Measurements from ENCODE around the gene SYT3.

Gene SYT3

DNA sequence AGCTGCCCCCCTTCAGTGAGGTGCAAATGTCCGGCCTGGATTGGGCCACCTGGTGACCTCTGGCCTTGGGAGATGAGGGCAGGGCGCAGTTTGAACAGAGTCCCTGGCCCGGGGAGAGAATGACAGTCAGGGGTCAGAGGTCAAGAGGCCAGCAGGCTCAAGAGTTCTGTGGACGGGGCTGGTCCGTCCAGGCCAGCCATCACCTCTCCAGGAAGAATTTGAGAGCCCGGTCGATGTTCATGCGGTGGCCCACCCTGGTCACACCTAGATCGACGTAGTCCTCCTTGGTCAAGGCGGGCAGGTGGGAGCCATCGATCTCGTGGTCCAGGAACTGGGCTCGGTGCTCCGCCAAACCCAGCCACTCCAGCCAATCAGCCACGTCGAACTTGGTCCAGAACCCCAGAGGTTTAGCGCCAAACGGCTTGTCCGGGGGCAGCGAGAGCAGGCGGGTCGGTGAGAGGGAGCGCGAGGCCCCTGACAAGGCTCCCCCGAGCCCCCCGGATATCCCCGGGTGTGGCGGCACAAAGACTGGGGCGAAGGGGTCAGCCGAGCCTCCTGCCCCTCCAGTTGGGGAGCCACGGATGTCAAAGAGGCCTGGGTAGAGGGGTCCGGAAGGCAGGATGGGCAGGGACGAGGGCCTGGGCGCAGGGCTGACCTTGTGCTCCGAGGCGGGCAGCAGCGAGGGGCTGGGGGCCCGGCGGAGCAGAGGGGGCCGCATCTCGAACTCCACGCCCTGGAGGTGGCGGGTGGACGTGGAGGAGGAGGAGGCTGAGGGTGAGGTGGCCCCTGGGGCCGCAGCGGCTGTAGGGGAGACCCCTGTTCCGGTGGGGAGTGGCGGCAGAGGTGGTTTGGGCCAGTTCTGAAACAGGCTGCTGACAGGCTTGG lies 22.3 kb upstream of the SYT3 start:
- DNase-seq = no peak

DNA sequence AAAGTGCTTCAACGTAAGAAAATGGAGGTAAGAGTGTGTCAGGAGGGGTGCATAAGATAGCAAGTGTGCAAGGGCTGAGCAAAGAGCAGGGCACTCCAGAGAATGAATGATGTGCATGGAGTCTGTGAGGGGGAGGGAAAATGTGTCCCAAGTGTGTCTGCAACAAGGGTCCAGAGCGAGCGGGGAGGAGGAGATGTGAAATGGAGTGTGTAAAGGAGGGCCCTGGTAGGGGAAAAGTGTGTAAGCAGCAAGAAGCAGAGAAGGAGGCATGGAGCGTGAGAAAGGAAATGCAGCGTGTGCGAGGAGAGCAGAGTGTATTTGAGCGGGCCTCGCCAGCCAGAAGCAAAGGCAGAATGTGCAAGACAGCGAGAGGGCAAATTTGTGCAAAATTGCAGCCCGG lies 21.3 kb upstream of the SYT3 start:
- no peak for DNase-seq

DNA sequence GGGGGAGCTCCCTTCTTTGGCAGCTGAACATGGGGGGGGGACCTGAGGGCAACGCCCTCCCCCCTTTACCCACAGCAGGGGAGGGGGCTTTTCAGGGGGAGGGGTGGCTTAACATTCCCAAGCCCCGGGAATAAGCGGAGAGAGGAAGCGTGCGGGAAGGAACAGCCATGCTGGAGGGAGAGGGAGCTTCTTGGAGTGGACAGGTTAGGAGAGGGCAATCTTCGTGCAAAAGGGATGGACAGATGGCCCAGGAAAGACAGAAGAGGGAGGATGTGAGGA lies 20.3 kb upstream of the SYT3 start:
- no peak for DNase-seq

DNA sequence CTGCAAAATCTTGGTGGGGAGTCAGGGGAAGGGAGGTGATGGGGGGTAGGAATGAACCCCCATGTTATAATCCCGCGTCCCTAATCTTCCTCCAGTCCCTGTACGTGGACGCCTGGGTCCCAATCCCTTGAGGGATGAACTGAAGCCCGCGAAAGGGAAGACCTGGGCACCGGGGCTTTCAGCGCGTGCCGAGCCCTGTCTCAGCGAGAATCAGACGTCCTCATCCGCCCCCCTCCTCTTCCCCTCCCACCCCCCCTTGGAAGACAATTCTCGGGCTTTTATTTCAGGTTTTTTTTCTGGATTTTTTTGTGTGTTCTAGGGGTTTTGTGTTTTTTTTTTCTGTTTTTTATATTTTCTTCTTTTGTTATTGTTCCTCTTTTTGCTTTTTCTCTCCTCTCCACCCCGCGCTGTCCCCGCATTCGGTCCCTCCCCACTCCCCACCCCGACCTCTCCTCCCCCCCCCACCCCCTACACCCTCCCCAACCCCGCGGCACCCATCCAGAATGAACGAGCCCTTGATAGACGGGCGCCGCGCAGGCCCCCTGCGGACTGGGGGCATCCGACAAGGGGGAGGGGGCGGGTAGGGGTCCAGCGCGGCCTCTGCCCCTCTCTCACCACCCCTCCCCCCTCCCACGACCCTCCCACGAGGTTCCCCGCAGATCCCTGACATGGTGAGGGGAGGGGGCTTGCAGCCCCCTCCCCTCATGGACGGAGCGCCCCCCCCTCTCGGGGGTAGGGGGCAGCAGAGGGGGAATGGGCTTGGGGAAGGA lies 19.8 kb upstream of the SYT3 start:
- DNase-seq = no peak

DNA sequence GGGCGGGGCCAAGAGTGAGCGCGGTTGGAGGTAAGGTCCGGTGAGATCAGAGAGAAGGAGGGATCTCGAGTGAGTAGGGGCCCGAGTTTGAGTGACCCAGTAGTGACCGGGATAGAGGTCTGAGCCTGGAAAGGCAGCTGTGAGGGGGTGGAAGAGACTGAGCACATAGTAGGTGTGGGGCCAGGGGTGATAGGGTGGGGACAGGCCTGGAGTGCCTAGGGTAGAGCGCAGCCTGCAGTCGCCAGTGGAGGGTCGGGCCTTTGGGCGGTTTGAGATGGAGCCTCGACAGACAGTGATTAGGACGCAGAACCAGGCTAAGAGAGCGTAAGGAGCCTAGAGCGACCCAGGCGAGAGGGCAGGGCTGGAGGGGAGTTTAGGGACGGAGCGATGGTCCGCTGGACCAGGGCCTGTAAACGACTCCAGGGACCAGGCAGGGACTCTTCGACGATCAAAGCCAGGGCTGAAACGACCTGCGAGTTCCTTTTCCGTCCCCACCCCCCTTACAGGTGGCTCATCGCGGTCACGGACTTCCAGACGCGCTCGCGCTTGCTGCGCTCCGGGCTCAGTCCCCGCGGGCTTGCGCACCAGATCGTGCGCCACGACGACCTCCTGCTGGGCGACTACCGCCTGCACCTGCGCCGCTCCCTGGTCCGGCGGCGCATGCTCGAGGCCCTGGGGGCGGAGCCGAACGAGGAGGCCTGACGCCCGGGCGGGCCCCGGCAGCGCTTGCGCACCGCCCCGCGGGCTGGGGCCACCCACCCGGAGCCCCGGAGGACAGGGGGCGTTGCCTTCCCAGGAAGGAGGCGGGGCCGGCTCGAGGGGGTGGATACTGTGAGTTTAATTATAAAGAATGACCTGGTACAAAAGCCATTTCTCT lies 19.0 kb upstream of the SYT3 start:
- peak; percentile 50 for DNase-seq

DNA sequence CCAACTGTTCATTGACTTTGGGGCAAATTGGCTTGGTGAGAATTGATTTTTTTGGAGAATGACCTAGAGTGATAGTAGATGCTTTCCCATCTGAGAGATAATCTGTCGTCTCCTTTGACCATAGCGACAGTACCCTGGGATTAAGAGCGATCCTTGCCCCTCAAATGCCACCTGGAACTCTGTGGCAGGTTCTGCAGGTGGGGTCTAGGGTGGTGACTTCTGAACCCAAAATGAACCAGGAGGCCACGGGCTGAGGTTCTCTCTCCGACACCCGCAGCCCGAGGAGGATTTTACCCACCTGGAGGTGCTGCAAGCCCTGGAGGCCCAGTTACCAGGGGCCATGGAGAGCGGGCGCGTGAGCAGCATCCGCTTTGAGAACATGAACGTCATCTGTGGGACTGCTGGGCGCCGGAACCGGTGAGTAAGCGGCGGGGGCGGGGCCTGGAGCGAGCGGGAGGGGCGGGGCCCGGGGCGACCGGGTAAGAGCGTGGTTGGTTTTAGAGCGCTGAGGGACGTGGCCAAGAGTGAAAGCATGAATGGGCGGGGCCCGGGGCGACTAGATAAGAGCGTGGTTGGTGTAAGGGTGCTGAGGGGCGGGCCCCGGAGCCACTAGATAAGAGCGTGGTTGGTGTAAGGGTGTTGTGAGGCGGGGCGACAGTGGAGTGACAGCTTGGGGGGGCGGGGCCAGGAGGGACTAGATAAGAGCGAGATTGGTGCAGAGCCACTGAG lies 18.2 kb upstream of the SYT3 start:
- DNase-seq = peak; percentile 64

DNA sequence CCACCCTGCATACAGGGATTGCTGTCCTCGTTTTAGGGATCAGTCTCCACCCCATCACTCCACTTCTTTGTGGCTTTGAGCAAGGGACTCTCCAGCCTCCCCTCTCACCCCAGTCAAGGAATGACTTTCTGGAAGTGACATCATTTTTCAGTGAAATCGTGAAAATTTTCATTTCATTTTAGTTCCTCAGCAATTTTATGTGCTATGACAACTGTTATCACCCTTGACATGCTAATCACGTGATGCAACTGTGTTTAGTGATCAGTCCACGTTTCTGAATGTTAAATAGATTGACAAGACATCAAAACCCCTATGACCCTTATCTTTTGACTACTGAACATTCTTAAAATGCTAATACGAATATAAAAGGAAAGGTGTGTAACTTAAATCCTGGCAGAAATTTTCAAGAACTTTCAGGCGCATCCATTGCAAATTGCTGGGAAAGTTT lies 17.6 kb upstream of the SYT3 start:
- DNase-seq = no peak

DNA sequence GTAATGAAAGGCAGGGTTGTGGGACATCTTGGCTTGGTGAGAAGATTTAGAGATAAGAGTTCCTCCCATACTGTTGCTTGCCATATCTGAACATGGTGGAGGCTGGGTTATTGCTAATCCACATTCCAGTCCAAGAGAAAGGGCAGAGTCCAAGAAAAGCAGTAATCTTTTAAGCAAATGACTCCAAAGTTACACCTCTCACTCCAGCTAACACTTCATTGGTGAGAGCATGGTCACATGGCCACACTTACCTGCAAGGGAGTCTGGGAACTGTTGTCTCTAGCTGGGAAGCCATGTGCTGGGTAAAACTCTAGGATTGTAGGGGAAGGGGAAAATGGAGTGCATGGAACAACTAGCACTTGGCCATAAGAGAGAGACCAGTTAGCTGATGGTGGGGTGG lies 15.2 kb upstream of the SYT3 start:
- no peak for DNase-seq

DNA sequence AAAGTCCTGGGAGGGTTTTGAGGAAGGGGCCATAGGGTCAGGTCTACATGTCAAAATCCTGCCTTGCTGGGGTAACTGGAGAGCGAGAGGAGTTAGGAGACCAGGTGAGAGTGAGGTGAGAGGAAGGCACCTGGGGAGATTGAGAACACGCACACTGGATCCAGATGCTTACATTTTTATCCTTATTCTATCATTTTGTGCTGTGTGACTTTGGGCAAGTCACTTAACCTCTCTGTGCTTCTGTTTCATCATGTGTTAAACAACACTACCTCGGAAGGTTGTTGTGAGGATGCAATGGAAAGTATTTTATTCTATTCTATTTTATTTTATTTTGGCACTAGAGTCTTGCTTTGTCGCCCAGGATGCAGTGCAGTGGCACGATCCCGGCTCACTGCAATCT lies 13.0 kb upstream of the SYT3 start:
- DNase-seq = no peak

DNA sequence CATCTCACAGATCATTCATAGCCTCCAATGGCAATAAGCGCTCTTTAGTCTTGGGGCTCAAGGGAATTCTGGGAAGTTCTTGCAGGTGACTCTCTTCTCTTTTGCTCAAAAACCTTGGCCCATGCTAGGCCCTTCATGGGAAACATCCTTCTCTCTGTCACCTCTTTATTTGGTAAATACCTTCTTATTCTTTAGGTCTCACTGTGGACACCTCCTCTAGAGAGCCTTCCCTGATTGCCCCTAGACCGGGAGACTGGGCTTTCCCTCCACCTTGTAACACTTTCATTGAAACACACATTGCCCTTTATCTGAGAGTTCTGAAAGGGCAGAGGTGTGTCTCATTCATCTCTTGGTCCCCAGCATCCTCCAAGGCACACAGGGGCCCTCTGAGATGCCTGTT lies 11.5 kb upstream of the SYT3 start:
- no peak for DNase-seq

DNA sequence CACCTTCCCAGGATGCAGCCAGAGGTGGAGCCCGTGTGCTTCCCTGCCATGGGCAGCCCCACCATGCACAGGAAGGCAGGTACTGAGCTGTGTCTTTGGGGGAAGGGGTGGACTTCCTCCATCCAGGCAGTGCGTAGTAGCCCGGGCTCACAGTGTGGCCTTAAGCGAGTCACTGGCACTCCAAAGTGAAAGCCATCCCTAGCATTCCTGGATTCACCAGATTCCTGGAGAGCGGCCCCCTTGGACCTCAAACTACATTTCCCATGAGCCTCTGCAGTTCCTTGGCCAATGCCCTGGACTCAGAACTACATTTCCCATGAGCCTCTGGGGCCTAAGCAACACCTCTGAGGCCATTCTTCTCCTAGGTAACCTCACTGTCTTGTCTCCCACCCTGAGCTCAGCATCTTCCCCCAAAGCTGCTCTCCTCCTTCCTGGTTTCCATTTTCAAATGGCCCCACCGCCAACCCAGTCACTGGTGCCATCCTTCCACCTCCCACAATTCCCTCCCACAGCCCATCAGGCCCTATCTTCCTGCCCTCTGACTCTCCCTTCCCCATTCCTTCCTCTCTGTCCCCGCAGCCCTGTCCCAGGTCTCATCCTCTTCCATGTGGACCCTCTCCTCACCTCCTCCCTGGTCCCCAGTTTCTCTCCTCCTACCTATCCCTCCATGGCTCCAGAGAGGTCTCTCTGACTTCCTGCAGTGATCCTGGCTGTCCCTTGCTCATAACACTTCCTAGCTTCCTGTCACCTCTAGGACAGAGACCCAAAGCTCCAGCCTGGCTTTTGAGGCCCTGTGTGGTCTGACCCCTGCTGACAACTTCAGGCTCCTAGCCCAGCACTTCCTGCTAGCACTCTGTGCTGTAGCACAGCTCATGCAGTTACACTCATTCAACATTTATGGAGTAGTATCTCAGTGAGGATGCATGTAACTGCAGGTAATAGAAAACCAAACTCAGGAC lies 10.0 kb upstream of the SYT3 start, which contains the start of gene C19orf81:
Gene C19orf81 (plus strand): TSS at position 13 of the 959 bp plus-strand sequence. CDS start 0 bp downstream, at position 13.
- DNase-seq = no peak

DNA sequence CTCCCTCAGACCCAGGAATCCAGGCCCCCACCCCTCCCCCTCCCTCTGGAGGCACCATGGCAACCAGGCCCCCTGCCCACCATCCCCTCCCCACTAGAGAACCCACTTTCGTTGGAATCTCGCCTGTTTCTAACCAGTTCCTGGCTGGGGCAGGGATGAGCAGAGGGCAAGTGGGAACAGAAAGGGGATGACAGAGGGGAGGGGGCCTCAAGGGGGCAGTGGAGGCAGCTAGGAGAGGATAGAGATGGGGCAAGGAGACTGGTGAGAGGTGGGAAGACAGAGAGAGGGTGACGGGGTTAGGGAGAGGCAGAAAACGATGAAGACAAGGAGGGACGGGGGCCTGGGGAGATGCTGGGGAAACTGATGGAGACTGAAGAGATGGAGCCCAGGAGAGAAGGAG lies 9.0 kb upstream of the SYT3 start:
- DNase-seq = no peak

DNA sequence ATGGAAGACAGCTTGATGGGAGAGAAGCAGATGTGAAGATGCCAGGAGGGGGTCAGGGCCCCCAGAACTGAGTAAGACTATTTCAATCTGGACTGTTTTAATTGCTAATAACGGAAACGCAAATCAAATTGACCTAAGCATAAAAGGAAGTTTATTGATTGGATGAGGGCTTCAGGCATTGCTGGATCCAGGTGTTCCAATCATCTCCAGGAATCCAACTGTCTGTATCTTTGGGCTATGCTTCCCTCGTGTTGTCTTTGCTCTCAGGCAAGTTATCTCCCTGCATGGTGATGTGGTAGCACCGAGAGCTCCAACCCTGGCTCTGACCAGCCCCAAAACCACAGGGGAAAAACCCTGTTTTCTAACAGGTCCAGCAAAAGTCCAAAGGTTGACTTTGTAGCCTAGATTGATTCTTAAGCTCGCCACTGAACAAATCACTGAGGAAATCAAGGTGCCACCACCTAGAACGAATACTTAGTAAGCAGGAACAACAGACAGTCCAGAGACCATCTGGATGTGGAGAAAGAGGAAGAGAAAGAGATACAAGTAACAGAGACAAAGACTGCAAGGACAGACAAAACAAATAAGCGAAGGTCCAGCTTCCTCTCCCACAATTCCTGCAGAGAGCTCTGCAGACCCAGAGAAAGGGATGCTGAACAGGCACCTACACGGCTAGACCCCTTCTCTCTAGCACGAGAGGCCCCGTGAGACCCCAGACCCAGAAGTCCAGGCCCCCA lies 8.4 kb upstream of the SYT3 start:
- DNase-seq = no peak

DNA sequence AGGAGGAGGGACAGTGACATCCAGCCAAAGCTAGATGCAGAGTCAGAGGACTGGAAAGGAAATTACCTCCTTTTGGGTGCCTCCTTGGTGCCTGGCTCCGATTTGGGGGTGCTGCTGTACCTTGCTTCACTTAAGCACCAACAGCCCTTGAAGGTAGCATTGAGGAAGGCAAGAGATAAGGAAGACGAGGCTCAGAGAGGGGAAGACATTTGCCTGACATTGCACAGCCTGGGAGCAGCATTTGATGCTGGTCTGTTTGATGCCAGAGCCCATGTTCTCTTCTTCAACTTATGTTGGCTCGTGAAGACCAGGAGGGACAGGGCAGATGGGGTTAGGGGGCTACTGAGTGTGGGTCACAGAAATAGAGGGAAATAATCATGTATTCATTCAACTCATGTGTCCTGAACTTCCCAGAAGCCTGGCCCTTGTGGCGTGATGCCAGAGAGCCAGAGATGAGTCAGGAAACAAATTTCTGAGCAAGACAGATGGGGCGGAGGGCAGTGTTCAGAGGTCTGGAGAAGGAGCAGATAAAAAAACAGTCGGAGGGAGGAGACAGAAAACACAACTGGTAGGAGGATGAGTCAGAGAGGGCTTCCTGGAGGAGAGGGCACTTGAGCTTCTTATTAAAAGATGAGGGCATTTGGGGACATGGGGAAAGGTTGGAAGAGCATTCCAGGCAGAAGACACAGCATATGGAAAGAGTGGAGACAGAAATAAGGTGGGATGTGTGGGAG lies 6.6 kb upstream of the SYT3 start:
- DNase-seq = no peak

DNA sequence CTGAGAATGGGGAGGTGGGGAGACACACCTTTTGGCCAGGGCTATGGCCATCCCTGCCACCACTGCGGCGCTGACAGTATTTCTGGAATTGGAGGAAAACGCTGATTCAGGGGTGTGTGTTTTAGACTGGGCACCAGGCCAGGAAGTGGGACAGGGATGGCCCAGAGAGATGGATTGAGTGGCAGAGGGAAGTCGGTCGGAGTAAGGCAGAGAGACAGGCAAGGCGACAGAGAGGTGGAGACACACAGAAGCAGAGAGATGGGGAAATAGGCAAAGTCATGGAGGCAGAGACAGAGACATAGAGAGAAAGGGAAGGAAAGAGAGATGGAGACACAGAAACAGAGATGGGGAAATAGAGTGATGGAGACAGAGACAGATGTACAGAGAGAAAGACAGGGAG lies 5.4 kb upstream of the SYT3 start:
- DNase-seq = no peak

DNA sequence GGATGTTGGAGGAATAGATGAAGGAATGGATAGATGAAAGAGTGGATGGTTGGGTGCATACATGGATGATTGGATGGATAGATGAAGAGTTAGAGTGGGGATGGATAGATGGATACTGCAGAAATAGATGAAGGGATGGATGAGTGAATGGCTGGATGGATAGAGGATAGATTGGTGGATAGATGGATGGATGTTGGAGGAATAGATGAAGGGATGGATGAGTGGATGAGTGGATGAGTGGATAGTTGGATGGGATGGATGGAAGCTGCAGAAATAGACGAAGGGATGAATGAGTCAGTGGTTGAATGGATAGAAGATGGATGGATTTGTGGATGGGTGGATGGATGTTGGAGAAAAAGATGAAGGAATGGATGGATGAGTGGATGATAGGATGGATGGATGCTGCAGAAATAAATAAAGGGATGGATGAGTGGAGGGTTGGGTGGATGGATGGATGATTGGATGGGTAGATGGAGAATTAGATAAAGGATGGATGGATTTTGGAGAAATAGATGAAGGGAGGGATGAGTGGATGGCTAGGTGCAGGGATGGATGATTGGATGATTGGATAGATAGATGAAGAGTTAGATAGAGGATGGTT lies 4.7 kb upstream of the SYT3 start:
- no peak for DNase-seq

DNA sequence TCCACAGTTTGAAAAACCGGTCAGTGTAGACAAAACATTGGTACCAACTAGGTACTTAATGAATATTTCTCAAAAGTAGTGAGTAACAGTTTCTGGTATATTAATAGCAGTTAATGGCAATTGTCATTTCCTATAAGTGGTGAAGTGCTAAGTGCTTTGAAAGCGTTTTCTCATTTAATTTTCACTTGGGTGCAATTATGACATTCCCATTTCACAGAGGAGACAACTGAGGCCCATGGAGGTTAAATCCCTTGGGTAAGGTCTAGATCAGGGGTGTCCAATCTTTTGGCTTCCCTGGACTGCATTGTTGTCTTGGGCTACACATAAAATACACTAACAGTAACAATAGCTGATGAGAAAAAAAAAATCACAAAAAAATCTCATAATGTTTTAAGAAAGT lies 687 bp upstream of the SYT3 start:
- DNase-seq = no peak

DNA sequence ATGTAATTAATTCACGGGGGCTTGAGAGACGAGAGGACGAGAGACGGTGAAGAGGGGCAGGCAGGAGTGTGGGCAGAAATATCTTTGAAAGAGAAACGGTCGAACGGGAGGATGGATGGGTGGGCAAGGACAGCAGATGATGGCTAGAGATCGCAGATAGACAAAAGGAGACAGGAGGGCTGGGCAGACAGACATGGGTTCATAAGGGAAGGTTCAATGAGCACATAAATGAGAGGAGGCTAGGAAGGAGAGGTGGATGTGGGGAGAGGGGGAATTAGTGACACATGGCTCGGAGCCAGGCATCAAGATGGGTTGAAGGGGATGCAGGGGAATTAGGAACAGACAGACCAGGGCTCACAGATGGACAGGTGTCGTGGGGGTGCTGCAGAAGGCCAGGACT lies 1.1 kb downstream of the SYT3 start:
- no peak for DNase-seq

DNA sequence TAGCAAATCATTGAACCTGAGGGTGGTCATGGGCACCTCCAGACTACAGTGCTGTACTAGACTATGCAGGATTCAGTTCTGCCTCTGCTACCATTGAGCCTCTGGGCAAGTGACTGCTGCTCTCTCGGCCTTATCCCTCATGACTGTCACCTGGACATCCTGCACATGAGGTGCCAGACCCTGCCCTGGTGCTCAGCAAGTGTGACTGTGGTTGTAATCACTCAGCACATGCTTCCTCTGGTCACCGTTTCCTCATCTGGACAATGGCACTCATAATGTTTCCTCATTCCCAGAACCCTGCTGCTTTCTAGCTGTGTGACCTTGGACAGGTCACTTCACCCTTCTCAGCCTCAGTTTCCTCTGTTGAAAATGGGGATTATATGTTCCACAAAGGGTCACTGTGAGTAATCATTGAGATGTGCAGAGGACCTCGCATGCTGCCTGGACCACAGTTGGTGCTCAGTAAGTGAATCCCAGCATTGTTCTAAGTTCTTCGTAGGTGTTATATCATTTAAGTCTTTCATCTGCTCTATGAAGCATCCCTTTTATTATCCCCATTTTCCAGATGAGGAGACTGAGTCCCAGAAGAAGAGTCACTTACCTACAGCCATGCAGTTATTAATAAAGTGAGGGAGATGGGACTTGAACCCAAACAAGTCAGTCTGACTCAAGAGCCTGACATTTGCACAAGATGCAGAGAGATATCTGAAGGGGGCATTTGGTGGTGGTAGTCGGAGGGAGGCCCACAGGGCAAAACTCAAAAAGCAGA lies 3.2 kb downstream of the SYT3 start:
- no peak for DNase-seq

All from NCI-H146 (cell line).